Keratinocyte (primary cell): Measurements from ENCODE around the gene BTBD16.

Experiments used
- CTCF ChIP-seq, 3 experiments: IDR thresholded peaks in 1 of 3; conservative IDR thresholded peaks in 1 of 3; optimal IDR thresholded peaks in 1 of 3; 2 replicates in 2 of 3; 3 replicates in 1 of 3; pipeline versions ENCODE3 to v1.5.1; 2011; ENCODE audit warnings: low read length in 3 of 3, mild to moderate bottlenecking in 3 of 3, moderate library complexity in 2 of 3, control low read depth in 1 of 3, inconsistent platforms in 1 of 3; ENCODE audit not compliant: insufficient read depth in 2 of 3; ENCODE audit errors: extremely low read depth in 1 of 3
- EZH2 ChIP-seq: IDR thresholded peaks from one replicate; pipeline ENCODE4 v1.6.1; 2012; ENCODE audit warnings: inconsistent platforms, mild to moderate bottlenecking, low read length, moderate library complexity

- no peak for TF ChIP-seq CTCF (optimal IDR thresholded peaks at IDR 0.05 in 1 of 3, IDR thresholded peaks at IDR 0.05 in 1 of 3, conservative IDR thresholded peaks at IDR 0.05 in 1 of 3; ENCODE audit: extremely low read depth in 1 of 3, insufficient read depth in 2 of 3, low read length in 3 of 3)
- no peak for TF ChIP-seq EZH2
These were observed at the start of gene BTBD16 for GRCh38 chr10:122271076-122271475.
